GM21786 (cell line): ENCODE data around the gene RAB6D.
"Not testable (repeated sequence)": the region's sequence is repeated elsewhere in the genome, so short reads cannot be mapped to it uniquely, and the experiment has no call there.

Experiments used
- ATAC-seq: cut with Tn5 transposase; IDR thresholded peaks from one replicate; pipeline ENCODE4 v1.9.1; 2021; ENCODE audit not compliant: unreplicated experiment

RAB6D gene

DNA sequence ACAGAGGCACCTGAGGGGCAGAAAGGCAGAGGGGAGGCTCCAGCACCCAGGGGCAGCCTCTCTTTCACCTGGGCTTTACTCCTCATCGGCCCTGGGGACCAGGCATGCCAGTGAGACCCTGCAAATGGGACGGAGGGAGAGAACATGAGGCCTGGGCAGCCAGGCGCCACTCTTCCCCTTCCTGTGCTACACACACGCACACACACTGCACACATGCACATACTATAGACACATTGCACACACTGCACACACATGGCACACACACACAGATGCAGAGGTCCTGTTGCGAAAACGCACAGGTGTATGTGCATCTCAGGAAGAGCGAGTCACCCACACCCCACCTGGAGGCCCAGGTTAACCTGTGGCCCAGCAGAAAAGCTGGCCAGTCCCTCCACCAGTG is 3.4 kb upstream of the RAB6D start:
- no peak for ATAC-seq

DNA sequence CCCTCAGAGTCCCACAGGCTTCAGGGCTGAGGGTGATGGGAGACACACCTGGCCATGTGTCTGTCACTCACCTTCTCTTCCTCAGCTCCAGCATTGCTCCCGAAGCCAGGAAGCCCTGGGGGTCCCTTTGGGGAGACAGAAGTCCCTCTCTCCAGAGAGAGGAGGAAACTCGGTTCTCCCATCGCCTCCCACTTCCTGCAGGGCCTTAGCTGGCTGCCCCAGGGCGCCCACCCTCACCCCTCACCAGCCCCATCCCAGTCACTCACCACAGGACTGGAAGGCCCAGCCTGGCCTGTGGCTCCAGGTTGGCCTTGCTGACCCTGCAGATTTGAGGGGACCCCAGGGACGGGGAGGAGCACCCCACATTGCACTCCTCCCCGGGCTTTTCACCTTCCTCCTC is 2.7 kb upstream of the RAB6D start:
- no peak for ATAC-seq

DNA sequence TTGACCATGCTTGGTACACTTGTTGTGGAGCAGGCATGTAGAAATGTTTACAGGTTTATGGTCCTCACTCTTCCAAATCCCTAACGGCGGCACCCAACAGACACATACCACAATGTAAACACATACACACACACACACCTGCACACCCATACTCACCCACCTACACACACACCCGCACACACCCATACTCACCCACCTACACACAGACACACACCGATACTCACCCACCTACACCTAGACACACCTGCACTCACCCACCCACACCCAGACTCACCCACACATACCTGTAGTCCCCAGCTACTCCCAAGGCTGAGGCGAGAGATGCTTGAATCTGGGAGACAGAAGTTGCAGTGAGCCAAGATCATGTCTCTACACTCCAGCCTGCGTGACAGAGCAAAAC is 1.5 kb upstream of the RAB6D start:
- ATAC-seq = no peak

DNA sequence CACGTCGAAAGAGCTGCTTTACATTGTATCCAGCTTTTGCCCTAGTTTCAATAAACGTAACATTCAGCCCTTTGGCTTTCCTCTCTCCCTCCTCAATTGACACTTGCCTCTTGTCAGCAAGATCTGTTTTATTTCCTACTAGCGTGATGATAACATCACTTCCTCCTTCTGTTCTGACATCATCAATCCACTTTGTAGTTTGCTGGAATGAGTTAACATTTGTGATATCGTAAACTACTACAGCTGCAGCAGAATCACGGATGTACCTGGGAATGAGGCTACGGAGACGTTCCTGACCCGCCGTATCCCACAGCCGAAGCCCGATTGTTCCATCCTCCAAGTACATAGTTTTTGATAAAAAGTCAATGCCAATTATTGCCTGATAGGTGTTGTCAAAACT is 755 bp downstream of the RAB6D start:
- ATAC-seq = not testable (repeated sequence)

DNA sequence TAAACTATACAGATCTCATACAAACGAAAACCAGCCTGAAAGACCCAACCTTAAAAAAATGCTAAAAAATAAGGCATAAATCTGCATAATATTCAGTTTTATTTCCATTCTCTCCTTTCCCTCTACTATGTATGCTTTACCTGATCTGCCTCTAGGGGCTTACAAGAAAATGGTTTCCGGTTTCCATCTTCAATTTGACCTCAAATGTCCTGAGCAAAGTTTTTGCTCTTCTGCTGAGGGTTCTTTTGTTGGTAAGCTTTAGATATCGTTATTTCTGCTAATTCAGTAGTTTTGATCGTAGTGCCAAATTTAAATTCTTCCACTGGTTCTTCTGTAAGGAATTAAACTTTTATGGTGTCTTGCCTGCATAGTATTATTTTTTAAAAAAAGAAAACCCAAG is 2.2 kb downstream of the RAB6D start:
- ATAC-seq = not testable (repeated sequence)

DNA sequence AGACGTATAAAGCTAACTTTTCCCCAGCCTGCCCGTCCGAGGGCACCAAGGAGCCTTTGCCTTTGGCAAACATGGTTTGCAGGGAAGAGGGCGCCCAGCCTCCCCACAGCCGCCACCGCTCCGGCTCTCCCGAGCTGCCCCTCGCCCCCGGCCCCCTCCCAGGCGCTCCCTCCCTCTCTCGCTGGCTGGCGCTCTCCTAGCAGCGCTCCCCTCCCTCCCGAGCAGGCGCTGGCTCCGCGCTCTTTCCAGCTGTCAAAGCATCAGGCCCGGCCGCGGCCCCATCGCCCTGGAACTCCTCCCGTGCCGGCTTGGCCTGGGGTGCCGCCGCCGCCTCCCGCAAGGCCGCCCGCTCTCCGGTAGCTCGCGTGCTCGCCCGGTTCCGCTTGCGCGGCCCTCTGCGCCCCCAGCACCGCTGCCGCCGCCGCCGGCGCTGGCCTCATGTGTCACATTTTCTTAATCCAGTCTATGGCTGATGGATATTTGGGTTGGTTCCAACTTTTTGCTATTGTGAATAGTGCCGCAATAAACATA is 10.7 kb downstream of the RAB6D start:
- not testable (repeated sequence) for ATAC-seq

DNA sequence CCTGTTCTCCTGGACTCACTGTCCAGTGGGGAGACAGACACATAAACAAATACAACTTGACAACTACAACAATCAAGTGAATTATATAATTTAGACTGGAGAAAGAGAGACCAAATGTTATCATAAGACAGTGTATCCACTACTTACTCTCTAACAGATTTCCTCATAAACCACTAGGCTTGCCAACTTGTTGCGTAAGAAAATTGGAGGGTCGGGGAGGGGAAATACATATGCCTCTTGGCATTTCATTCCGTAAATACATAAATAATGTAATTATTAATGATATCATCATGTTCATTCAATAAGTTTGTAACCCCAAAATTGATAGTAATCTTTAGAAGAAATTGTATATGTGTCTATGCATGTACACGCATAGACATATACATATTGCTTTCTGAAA is 14.9 kb downstream of the RAB6D start:
- ATAC-seq = no peak

DNA sequence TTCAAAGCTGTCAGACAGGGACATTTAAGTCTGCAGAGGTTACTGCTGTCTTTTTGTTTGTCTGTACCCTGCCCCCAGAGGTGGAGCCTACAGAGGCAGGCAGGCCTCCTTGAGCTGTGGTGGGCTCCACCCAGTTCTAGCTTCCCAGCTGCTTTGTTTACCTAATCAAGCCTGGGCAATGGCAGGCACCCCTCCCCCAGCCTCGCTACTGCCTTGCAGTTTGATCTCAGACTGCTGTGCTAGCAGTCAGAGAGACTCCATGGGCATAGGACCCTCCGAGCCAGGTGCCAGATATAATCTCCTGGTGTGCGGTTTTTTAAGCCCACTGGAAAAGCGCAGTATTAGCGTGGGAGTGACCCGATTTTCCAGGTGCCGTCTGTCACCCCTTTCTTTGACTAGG is 16.9 kb downstream of the RAB6D start:
- not testable (repeated sequence) for ATAC-seq

DNA sequence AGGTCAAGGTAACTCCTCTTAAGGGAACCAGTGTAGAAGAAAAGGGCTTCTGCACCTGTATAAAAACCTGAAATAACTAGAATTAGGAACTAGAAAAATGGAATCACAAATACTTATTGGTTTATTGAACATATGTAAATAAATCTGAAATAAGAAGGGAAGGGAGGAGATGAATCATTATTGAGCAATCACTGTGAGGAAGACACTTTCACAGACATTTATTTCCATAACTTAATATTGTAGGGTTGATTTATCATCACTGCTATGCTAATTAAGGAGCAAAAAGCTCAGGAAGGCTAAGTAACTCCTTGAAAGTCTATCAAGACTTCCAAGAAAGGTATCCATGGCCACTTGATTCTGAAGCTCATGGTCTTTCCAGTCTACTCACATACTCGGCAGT is 24.7 kb downstream of the RAB6D start:
- not testable (repeated sequence) for ATAC-seq

DNA sequence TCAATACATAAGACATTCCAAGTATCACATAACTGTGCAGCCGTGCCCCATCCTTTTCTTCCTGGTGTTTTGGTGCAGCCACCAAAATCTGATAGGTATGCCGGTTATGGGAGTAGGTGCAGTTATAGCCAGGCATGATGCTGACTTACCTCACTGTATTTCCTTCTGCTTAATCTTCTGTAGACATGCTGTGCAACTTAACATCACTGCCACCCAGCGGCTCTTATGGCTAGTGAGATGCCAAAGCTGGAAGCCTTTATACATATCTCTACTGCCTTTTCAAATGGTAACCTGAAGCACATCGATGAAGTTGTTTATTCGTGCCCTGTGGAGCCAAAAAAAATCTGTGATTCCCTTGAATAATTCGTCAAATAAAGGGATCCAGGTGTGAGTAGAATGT is 28.6 kb downstream of the RAB6D start:
- not testable (repeated sequence) for ATAC-seq

DNA sequence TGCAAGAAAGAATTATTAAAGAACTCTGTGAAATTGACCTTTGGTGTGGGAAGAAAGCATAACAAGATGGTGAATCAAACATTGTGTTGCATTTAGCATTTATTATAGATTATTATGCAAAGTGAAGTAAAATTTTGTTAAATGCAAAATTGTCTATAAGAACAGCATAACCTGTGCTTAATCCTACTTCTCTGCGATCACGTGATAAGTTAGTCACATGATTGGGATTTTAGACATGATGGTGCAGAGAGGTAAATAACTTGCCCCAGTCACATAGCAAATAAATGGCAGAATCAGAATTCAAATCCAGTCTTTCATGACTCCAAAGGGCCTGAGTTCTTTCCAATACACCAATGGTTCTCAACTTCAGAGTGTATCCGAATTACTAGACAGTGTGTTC is 31.3 kb downstream of the RAB6D start:
- ATAC-seq = not testable (repeated sequence)

DNA sequence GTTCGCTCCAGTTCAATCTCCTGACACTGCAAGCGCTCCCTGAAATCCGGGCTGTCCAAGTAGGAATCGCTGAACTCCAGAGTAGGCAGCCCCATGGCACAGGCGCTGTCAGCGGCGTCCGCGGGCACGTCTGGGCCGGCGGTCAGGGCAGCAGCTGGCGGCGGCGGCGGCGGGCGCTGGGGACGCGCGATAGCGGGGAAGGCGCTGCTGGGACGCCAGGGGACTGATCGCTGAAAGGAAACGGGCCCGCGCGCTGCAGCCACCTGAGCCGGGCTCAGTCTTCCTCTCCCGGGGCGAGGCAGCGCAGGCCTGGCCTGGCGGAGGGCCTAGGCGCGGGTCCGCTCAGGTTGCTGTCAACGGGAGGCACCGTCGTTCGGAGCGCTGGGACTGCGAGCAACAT is 33.0 kb downstream of the RAB6D start:
- not testable (repeated sequence) for ATAC-seq

DNA sequence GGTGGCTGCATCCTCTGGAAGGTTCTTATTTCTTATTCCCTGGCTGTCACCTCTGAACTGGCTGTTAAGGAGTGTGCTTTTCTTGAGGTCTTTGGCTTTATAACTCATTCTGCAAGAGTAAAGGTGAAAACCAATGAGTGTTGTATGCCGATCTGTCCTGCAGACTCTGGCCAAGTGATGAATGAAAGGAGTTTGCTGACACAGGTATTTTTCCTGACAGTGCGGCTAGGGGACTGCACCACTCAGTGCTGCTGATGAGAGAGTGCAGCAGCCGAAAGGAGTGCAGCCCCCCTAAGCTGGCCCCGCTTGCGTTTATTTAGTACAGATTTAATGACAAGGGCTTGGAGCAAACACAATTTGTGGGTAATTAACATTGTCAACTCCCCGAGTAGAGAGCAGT is 41.8 kb downstream of the RAB6D start:
- no peak for ATAC-seq

DNA sequence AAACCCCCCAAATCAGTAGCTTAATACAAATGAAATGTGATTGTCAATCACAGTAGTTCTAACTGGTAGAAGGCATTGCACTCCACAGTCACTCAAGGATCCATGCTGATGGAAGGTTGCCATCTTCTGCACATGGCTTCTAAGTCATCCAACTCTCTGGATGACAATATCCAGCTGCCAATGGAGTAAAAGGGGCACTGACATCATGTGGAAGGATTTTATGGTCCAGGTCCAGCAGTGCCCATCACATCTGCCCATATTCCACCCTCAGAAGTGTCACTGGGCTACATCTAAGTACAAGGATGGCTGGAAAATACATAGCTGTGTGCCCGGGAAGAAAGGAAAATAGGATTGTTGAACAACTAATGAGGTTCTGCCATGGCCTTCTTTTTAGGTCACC is 42.6 kb downstream of the RAB6D start:
- ATAC-seq = not testable (repeated sequence)

DNA sequence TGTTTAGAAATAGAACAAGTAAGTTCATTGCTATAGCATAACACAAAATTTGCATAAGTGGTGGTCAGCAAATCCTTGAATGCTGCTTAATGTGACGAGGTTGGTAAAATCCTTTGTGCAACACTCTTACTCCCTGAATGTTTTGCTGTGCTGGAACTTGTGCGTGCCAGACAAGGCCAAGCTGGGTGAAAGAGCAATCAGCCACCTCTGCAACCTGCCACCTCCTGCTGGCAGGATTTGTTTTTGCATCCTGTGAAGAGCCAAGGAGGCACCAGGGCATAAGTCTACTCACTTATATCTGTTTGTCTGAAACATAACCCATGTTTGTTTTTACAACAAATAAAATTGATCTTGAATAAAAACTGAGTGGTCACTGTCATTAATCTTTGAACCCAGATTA is 53.0 kb downstream of the RAB6D start:
- not testable (repeated sequence) for ATAC-seq
